GM19023 (cell line): ENCODE measurements around the gene INHA.
A peak's percentile ranks its signal among the peaks of the same experiment; 100 is the strongest.

Source experiments
- ATAC-seq: cut with Tn5 transposase; IDR thresholded peaks from one replicate; pipeline ENCODE4 v1.9.1; 2021; ENCODE audit warnings: mild to moderate bottlenecking, moderate library complexity; ENCODE audit not compliant: unreplicated experiment

Gene INHA

DNA sequence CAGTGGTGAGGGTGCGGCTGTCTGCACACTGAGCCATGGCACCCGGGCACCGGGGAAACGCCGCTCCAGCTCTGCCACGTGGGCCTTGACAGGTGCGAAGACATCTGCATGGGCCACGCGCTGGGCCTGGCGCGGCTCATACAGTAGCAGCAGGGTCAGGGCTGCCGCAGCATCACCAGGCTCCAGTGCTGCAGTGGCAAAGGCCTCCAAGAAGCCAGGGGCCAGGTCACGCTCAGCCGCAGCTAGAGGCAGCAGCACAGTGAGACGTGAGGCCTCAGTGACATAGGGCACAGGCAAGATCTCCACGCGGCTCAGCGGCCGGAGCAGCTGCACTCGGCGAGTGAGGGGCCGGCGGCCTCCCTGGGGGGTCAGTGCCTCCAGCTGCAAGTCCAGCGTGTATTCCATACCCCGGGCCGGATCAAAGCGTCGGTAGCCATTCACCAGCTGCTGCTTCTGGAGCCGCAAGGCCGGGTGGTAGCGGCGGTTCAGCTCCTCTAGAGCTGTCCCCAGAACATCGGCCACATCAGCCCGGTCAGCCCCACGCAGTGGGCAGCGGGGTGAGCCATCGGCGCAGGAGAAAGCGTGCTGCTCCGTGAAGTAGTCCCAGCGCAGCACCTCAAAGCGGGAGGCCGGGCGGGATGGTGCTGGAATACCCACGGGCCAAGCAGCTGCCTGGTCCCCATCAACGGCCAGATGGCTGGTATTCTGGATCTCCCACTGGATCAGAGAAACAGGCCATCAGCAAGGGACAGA, 32.0 kb upstream of the INHA start:
- ATAC-seq, result no peak

DNA sequence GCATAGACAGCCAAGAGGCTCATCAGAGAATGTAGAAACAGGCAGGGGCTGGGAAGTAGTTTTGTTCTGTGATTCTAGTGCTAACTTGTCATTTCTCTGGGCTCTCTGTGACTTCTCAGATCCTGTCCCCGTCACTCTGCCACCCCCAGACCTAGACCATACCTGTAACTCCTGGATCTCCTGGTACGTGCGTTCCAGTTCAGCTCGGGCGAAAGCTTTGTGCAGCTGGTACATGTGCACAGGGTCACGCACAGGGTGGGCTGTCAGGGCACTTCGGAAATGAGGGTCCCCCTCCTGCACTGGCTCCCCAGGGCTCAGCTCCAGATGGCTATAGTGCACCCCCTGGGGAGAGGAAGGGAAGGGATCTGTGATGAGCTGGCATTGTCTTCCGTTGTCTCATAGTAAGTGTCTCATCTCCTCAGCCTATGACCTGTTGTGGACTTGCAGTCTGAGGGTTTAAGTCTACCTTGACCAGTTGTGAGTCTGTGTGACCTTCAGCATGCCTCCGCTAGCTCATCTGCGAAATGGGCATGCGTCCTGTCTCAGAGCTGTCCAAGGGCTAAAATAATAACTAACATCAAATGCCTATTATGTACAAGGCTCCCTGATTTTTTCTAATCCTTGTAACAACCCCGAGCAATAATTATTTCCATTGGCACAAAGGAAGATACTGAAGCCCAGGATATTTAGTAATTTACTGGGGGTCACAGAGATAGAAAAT, 31.2 kb upstream of the INHA start:
- no peak for ATAC-seq

DNA sequence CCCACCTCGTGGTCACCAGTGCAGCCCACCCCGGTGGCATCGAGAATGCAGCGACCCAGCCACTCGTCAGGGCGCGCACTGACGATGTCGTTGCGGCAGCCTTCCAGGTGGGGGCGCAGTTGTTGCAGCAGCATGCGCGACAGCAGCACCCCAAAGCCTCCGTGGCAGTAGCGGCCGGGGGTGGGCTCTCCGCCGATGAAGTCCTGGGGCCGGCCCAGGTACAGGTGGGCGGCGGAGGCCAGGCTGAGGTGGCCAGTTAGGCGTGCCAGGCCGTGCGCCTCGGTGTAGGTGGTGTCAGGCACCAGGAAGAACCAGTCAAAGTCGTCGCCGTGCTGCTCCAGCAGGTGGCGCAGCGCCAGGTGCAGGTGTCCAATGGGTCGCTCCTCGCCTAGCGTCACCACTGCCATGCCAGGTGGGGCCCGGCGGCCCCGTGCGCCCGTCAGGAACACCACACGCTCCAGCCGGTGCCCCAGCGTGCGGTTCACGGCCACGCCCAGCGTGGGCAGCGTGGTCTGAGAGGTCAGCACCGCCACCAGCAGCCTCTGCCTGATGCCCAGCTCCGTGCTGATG, 30.4 kb upstream of the INHA start:
- ATAC-seq, result peak; percentile 40

- peak; percentile 39 for ATAC-seq
Observed at GRCh38 chr2:219542931-219543595, 29.0 kb upstream of the INHA start.

DNA sequence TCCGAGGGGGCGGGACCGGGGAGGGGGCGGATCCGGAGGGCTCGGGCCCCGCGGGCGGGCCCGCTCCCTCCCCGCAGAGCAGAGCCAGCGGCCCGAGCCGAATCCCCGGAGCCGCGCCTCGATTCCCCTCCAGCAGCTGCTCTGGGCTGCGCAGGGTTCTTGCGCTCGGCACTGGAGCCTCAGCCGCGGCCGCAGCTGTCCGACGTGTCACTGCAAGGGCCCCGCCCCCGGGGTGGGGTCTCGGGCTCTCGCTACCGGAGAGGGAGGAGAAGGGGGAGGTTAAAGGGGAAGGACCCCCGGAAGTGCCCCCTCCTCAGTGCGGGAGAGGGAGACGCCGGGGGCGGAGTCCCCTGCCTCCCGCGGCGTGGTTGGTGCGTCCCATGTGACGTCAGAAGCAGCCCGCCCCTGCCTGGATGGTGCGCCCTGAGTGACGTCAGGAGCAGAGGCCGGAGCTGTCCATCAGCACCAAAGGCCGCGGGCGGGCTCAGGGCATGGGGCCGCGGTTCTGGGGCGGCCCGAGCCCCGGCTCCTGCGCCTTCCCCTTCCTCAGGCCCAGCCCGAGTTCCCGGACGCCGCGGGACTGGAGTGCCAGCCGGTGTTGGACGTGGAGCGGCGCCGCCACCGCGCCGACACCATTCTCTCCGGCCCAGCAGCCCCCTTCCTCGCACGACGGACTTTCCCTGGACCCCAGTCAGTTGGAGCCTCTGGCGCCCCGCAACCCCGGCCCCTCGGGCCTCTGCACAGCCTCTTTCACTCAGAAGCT, 28.3 kb upstream of the INHA start, which contains the start of the genes CHPF and TMEM198:
CHPF (minus strand) TSS at position 214 of the 763 bp plus-strand sequence. CDS start 271 bp downstream, outside the sequence.
TMEM198 (plus strand) TSS at position 433 of the 763 bp plus-strand sequence. CDS start 700 bp downstream, outside the sequence.
- peak; percentile 78 for ATAC-seq

GRCh38 chr2:219544567-219544966, 27.5 kb upstream of the INHA start:
- ATAC-seq, result no peak

- ATAC-seq, result no peak
Observed at GRCh38 chr2:219545295-219545942, 26.7 kb upstream of the INHA start.

DNA sequence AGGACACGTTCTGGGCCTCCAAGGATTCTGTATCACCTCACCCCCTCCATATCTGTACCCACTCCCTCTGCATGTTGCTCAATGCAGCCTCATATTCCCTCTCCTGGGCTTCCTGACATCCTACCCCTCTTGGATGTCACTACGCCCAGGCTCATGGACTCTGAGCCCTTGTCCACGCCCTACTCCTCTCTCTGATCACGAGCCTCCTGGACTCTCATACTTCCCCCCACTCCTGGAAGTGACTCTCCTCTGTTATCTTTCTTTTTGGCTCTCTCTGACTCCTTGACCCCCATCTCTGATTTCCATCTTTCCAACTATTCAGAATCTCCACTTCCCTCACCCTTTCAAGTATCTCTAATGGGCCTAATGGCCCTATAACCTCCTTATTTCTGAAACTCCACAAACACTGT, 26.2 kb upstream of the INHA start:
- ATAC-seq, result no peak

GRCh38 chr2:219547621-219548020, 24.5 kb upstream of the INHA start:
- no peak for ATAC-seq

DNA sequence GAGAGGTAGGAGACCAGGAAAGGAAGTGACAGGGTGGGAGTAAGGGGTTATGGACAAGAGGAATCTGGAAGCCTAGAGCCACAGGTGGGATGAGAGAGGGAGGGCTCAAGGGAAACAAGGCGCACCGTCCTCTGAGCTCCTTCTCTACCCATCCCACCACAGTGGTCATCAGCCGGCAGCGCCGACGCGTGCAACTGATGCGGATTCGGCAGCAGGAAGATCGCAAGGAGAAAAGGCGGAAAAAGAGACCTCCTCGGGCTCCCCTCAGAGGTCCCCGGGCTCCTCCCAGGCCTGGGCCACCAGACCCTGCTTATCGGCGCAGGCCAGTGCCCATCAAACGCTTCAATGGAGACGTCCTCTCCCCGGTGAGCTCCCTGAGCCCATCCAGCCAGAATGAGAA, 23.1 kb upstream of the INHA start:
- ATAC-seq, result no peak

DNA sequence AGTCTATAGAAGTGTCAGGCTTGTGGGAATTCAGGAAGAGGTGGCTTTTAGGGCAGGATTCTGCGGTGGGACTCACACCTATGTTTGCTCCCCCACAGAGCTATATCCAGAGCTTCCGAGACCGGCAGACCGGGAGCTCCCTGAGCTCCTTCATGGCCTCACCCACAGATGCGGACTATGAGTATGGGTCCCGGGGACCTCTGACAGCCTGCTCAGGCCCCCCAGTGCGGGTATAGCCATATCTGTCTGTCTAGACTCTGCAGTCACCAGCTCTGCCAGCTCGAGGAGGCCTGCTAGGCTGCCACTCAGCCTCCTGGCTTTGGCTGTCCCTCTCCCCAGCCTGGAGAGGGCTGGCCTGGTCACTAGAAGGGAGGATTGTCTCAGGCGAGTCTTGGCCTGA, 22.5 kb upstream of the INHA start:
- ATAC-seq, result no peak

- ATAC-seq, result peak; percentile 3
Observed at GRCh38 chr2:219551441-219552381, 20.4 kb upstream of the INHA start.

DNA sequence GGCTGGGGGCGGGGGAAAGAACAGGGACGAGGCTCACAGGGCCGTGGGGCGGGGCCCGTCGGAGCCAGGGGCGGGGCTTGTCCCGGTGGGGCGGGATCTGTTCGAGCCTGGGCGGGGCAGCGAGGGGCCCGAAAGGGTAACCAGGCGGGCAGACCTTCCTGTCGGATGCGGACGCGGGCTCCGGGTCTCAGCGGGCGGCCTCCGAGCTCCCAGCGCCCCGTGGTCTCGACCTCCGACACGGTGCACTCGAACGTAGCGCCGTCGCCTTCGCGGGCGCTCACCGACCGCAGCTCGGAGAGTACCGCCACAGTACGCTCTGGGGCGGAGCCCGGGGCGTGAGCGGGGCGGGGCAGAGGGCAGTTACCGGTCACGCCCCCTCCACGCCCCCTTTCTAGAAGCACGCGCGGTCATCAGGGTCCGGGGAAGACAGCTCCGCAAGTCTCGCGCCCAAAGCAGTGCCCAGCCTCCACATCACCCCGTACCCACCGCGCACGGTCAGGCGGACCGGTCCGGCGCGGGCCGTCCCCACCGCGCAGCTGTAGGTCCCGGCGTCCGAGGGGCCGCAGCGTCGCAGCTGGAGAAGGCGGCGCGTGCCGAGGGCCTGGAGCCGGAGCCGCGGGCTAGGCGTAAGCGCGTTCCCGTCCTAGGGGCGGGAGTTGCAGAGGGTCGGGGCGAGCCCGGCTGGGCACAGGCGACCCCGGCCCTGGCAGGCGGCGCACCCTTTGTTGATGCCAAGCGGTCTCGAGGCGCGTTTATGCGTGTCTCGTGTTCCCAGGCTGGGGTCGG, 19.5 kb upstream of the INHA start:
- ATAC-seq, result peak; percentile 91

DNA sequence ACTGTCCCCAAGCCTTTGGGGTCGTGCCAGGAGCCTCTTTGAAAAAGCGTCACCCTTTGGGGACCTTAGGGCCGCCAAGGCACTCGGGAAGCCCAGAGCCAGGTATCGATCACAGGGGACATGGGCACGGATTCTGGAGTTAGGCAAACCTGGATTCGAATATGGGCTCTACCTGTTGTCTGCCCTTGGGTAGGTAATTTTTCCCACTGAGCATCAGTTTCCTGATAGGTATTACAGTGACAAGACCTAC, 19.0 kb upstream of the INHA start:
- ATAC-seq, result no peak

- ATAC-seq, result no peak
Observed at GRCh38 chr2:219553463-219553963, 18.6 kb upstream of the INHA start.

- no peak for ATAC-seq
Observed at GRCh38 chr2:219554350-219554749, 17.8 kb upstream of the INHA start.

DNA sequence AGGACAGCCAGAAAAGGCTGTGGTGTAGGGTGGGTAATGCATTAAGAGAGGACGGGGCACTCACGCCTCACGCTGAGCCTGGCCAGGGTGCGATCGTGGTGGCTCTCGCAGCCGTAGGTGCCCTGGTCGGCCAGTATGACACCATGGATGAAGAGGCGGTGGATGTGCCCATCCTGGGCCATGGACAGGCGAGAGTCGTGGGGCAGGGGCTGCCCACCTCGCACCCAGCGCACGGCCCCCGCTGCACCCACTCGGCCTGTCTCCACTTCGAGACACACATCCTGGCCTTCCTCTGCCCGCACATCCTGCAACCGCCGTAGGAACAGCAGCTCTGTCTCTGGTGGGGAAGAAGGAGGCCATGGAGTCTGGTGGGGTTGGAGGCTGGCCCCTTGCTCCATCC, 16.2 kb upstream of the INHA start:
- no peak for ATAC-seq

DNA sequence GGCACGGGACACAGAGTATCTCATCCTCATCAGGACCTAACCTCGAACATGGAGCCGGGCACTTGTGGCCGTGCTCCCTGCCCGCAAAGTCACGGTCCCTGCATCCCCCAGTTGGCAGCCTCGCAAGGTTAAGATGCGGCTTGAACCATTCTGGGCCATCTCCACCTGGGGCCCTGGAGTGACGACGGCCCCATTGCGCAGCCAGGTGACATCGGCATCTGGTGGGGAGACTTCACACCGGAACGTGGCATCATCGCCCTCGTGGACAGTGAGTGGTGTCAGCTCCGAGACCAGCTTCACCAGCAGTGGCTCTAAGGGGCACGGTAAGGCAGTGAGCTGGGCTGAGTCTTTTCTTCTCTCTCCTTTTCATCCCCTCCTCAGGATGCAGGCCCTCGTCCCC, 15.7 kb upstream of the INHA start:
- ATAC-seq, result no peak
